Kidney epithelial cell (primary cell): ENCODE results near the gene DCHS2. TPM values are rescaled to one million over a fixed set of nuclear protein-coding genes. Genes with fewer than 3 reads are reported as not detected.

ENCODE experiments used
- DNase-seq: peaks from one replicate; pipeline ENCODE4 v3.0.0-alpha.2; 2010; ENCODE audit warnings: low read depth
- H3K27me3 ChIP-seq: 2 replicates; pipeline ENCODE4 v1.6.0; 2011; ENCODE audit warnings: low read length; ENCODE audit not compliant: control insufficient read depth, insufficient read depth
- H3K36me3 ChIP-seq: 2 replicates; pipeline ENCODE4 v1.5.1; 2011; ENCODE audit warnings: low read length; ENCODE audit not compliant: control insufficient read depth, insufficient read depth
- H3K4me3 ChIP-seq: 2 replicates; pipeline ENCODE4 v1.5.1; 2011; ENCODE audit warnings: low read depth, mild to moderate bottlenecking, control low read depth, low read length
- total RNA-seq: library from RNA; depleted of rRNA; stranded (reverse); fragments of >200 nt; gene quantifications from 2 replicates; pipeline ENCODE4 v1.2.3, GENCODE V29; 2015
- TF ChIP-seq, protein P1 (sequence below): IDR thresholded peaks from 2 replicates; pipeline ENCODE4 v1.5.1; 2011; ENCODE audit warnings: mild to moderate bottlenecking, moderate library complexity, low read length, control low read depth, inconsistent platforms; ENCODE audit not compliant: insufficient read depth, poor library complexity, severe bottlenecking

DCHS2 gene
- total RNA-seq, 1 donor from 2014 or later: 0.75 TPM

DNA sequence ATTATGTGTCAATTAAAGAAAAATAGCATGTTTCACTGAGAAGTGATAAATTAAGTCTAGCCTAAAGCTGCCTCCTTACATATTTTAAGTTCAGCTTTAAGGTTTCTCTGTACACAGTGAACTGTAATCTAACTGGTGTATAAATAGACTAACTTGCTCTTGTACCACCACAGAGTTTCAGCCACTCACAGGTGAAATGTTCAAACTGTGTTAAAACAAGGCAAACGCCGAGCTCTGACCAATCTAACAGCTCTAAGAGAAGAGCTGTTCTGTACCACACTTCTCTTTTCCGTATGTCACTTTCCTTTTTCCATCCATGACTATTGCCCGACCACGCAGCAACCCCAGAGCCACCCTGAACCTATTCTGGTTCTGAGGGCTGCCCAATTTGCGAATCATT is 64.5 kb downstream of the DCHS2 start:
- Histone ChIP-seq H3K4me3 (no peak overlapping the region), H3K36me3 (no peaks in the 10 kb centered on the region), H3K27me3 (no peaks in the 10 kb centered on the region)
- TF ChIP-seq, protein P1, sequence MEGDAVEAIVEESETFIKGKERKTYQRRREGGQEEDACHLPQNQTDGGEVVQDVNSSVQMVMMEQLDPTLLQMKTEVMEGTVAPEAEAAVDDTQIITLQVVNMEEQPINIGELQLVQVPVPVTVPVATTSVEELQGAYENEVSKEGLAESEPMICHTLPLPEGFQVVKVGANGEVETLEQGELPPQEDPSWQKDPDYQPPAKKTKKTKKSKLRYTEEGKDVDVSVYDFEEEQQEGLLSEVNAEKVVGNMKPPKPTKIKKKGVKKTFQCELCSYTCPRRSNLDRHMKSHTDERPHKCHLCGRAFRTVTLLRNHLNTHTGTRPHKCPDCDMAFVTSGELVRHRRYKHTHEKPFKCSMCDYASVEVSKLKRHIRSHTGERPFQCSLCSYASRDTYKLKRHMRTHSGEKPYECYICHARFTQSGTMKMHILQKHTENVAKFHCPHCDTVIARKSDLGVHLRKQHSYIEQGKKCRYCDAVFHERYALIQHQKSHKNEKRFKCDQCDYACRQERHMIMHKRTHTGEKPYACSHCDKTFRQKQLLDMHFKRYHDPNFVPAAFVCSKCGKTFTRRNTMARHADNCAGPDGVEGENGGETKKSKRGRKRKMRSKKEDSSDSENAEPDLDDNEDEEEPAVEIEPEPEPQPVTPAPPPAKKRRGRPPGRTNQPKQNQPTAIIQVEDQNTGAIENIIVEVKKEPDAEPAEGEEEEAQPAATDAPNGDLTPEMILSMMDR: no peak
- DNase-seq: no peak

DNA sequence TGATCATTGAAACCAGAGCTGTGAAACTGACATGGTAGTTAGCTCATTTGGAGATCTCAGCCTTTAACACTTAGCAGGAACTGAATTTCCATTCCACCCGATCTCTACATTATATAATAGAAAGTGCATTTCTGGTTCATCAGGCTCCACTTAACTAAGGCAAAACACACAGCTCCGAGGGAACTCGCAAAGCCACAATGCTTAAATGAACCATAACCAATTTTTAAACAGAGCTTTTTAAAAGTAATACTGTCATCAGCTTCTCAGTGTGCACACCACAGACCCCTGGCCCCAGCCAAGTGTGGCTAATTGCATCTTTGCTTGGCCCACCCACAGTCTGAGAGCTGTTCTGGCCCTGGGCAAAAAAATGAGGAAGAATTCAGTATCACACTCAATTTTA is 66.1 kb downstream of the DCHS2 start:
- no peak for DNase-seq
- H3K4me3 ChIP-seq: no peak overlapping the region
- H3K27me3 ChIP-seq: no peaks in the 10 kb centered on the region
- TF ChIP-seq, protein P1: no peak
- H3K36me3 ChIP-seq: no peaks in the 10 kb centered on the region

DNA sequence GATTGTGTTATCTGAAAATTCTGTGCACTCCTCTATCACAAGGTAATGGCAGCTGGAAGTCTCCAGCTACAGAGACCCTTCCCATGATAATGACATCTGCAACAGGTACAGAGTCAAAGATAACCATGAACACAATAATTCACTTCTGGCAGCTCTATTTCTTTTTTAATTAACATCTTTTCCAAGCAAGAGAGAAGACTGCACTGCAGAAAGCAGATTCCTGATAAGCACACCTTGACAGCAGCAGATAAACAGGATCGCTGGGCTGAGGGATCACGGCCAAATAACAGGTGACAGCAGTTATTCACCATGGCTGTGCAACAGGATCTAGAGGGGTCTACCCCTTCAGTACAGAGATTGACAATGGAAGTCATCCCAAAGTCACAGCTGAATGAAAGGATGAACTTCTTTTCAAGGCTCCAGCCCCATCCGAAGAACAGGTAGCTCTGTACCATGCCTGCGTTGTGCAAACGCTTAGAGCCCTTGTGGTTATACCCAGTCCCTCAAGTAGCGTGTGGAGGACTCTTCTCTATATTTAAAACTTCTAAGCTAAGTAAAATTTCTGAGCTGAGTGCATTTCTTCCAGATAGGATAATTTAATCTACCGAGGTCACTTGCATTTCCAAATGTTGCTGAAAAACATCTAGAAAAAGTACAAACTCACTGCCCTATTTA is 66.7 kb downstream of the DCHS2 start:
- no peak for DNase-seq
- Histone ChIP-seq H3K36me3 (no peaks in the 10 kb centered on the region), H3K27me3 (no peaks in the 10 kb centered on the region), H3K4me3 (no peak overlapping the region)
- TF ChIP-seq, protein P1: no peak

- TF ChIP-seq, protein P1: no peak
- H3K27me3 ChIP-seq: no peaks in the 10 kb centered on the region
- DNase-seq: no peak
- no peaks in the 10 kb centered on the region for H3K36me3 ChIP-seq
- H3K4me3 ChIP-seq: no peak overlapping the region
Observed at GRCh38 chr4:154422152-154422551, 69.4 kb downstream of the DCHS2 start.

DNA sequence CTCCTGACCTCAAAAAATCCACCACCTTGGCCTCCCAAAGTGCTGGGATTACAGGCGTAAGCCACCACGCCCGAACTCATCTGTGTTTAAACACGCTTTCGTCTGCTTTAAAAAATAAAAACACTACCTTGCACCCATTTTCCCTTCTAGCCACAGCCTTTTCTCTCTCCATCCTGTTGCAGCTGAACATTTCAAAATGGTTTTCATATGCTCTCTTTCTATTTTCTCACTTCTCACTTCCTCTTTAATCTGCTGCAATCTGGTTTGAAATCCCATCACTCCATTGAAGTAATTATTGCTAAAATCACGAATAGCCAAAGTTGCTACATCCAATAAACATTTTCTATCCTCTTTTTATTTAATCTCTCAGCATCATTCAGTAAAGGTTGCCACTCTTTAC is 70.0 kb downstream of the DCHS2 start:
- no peaks in the 10 kb centered on the region for H3K36me3 ChIP-seq
- H3K4me3 ChIP-seq: no peak overlapping the region
- H3K27me3 ChIP-seq: no peaks in the 10 kb centered on the region
- TF ChIP-seq, protein P1: no peak
- DNase-seq: no peak

- no peak for DNase-seq
- Histone ChIP-seq H3K36me3 (no peaks in the 10 kb centered on the region), H3K27me3 (no peaks in the 10 kb centered on the region), H3K4me3 (peak overlapping the region; percentile 33)
- TF ChIP-seq, protein P1: no peak
Observed at GRCh38 chr4:154417373-154417673, 74.3 kb downstream of the DCHS2 start.
